Measurements from ENCODE around the gene KIF17.
"Not testable (repeated sequence)": the region's sequence is repeated elsewhere in the genome, so short reads cannot be mapped to it uniquely, and the experiment has no call there.

The KIF17 gene

DNA sequence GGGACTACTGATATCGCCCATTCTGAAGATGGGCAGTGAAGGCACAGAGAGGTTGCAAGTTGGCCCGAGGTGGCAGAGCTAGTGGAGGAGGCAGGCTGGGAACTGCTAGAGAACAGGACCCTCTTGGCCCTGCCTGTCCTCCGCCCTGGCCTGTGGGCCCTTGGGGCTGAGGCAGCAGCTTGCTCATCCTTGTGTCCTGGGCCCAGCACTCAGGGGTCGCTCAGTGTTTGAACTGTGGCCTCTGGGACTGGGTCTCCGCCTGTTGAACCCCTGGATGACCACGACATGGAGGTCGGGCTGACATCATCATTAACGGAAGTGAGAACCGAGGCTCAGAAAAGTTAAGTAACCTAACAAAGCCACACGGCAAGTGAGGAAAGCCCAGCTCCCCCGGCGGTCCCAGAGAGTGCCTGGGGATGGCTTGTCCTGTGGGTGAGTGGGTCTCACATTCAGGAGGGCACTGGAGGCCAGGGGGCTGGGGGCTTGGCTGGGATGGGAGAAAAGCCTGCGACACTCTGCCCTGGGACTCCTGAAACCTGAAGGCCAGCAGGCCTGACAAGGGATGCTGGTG lies 33.7 kb downstream of the KIF17 start:
- TF ChIP-seq POLR2AphosphoS5 (IDR thresholded peaks at IDR 0.05; ENCODE audit: borderline replicate concordance, low read depth, low read length) (no peak), EZH2 (IDR thresholded peaks at IDR 0.05) (no peak), FOXP2 (optimal IDR thresholded peaks at IDR 0.05; ENCODE audit: control extremely low read depth, extremely low read length, insufficient read depth) (no peak)
- no peak overlapping the region for H3K9ac ChIP-seq (ENCODE audit: insufficient read length)
- H3K9me3 ChIP-seq (ENCODE audit: low read depth, low read length) = no peaks in the 10 kb centered on the region
- no peak for DNase-seq (ENCODE audit: low read depth, low spot score)
- H3K36me3 ChIP-seq (ENCODE audit: insufficient read depth, low read length) = no peaks in the 10 kb centered on the region
- H3K27ac ChIP-seq = no peak overlapping the region
- H3K4me3 ChIP-seq = no peak overlapping the region

GRCh38 chr1:20683614-20684013 lies 34.2 kb downstream of the KIF17 start:
- Histone ChIP-seq H3K9me3 (ENCODE audit: low read depth, low read length) (no peaks in the 10 kb centered on the region), H3K4me3 (no peak overlapping the region), H3K36me3 (ENCODE audit: insufficient read depth, low read length) (no peaks in the 10 kb centered on the region), H3K9ac (ENCODE audit: insufficient read length) (no peak overlapping the region), H3K27ac (no peak overlapping the region)
- no peak for DNase-seq (ENCODE audit: low read depth, low spot score)
- no peak for TF ChIP-seq POLR2AphosphoS5 (IDR thresholded peaks at IDR 0.05; ENCODE audit: borderline replicate concordance, low read depth, low read length)
- no peak for TF ChIP-seq FOXP2 (optimal IDR thresholded peaks at IDR 0.05; ENCODE audit: control extremely low read depth, extremely low read length, insufficient read depth)
- TF ChIP-seq EZH2 (IDR thresholded peaks at IDR 0.05) = no peak

DNA sequence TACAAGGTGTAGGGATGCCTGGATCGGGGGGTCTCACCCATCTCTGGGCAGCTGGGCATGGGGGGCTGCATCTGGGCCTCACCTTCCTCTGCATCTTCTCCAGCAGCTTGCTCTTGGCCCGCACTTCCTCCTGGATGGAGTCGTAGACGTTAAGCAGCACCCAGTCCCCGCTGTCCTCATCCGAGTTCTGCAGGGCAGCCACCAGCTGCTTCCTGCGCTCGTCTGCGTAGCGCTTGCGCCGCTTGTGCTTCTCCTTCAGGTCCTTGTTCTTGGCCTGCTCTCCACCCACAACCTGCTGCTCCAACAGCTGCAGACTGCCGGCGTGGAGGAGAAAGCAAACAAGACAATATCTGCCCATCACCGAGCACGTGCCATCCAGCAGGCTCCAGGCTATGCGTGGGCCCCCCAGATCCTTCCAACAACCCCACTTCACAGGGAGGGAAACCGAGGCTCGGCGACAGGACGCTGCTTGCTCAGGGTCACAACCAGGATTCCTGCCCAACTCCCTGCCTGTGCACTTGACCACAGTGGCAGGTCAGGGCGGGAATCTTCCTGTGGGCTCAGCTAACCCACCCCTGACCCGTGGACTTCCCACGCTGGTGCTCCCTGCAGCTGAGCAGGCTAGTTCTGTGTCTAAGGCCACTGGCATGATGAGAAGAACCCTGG lies 35.1 kb downstream of the KIF17 start:
- Histone ChIP-seq H3K4me3 (no peak overlapping the region), H3K9ac (ENCODE audit: insufficient read length) (no peak overlapping the region), H3K9me3 (ENCODE audit: low read depth, low read length) (no peaks in the 10 kb centered on the region), H3K27ac (no peak overlapping the region), H3K36me3 (ENCODE audit: insufficient read depth, low read length) (no peaks in the 10 kb centered on the region)
- no peak for TF ChIP-seq FOXP2 (optimal IDR thresholded peaks at IDR 0.05; ENCODE audit: control extremely low read depth, extremely low read length, insufficient read depth)
- no peak for TF ChIP-seq POLR2AphosphoS5 (IDR thresholded peaks at IDR 0.05; ENCODE audit: borderline replicate concordance, low read depth, low read length)
- TF ChIP-seq EZH2 (IDR thresholded peaks at IDR 0.05) = no peak
- DNase-seq (ENCODE audit: low read depth, low spot score) = no peak

- no peak for DNase-seq (ENCODE audit: low read depth, low spot score)
- H3K27ac ChIP-seq = no peak overlapping the region
- no peak for TF ChIP-seq POLR2AphosphoS5 (IDR thresholded peaks at IDR 0.05; ENCODE audit: borderline replicate concordance, low read depth, low read length)
- no peak for TF ChIP-seq EZH2 (IDR thresholded peaks at IDR 0.05)
- TF ChIP-seq FOXP2 (optimal IDR thresholded peaks at IDR 0.05; ENCODE audit: control extremely low read depth, extremely low read length, insufficient read depth) = no peak
- H3K36me3 ChIP-seq (ENCODE audit: insufficient read depth, low read length) = no peaks in the 10 kb centered on the region
- no peaks in the 10 kb centered on the region for H3K9me3 ChIP-seq (ENCODE audit: low read depth, low read length)
- no peak overlapping the region for H3K4me3 ChIP-seq
- no peak overlapping the region for H3K9ac ChIP-seq (ENCODE audit: insufficient read length)
Observed at GRCh38 chr1:20681999-20682398, 35.8 kb downstream of the KIF17 start.

DNA sequence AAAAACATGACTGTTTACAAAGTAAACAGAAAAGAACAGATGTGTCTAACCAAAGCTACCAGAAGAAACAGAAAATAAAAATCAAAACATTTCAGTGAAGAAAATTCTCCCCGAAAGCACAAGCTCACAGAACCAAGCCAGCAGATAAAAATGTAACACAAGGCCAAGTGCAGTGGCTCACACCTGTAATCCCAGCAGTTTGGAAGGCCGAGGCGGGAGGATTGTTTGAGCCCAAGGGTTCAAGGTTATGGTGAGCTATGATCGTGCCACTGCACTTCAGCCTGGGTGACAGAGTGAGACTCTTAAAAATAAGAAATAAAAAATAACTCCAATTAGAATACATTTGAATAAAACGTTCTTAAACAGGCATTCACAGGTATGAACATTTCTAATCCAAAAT lies 37.5 kb downstream of the KIF17 start:
- Histone ChIP-seq H3K9me3 (ENCODE audit: low read depth, low read length) (no peaks in the 10 kb centered on the region), H3K9ac (ENCODE audit: insufficient read length) (no peak overlapping the region), H3K27ac (no peak overlapping the region), H3K36me3 (ENCODE audit: insufficient read depth, low read length) (no peaks in the 10 kb centered on the region), H3K4me3 (no peak overlapping the region)
- no peak for DNase-seq (ENCODE audit: low read depth, low spot score)
- TF ChIP-seq POLR2AphosphoS5 (IDR thresholded peaks at IDR 0.05; ENCODE audit: borderline replicate concordance, low read depth, low read length) (no peak), EZH2 (IDR thresholded peaks at IDR 0.05) (no peak), FOXP2 (optimal IDR thresholded peaks at IDR 0.05; ENCODE audit: control extremely low read depth, extremely low read length, insufficient read depth) (no peak)

DNA sequence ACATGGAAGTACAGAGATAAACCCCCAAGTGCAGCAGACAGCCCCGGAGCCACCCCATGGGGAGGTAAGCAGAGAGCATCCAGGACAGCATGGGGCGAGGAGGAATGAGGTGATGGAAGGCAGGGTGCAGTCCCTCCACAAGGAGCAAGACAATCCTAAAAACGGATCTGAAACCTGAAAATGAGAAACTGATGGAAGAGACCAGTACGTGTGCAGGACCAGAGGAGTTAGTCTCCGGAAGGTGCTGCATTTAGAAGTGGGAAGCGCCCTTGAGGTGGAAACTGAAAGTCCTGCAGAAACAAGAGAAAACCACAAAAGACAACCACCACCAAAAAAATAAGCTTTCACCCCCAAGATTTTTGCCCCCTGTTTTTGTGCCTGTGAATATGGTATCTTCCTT lies 39.2 kb downstream of the KIF17 start:
- TF ChIP-seq EZH2 (IDR thresholded peaks at IDR 0.05) (no peak), POLR2AphosphoS5 (IDR thresholded peaks at IDR 0.05; ENCODE audit: borderline replicate concordance, low read depth, low read length) (no peak), FOXP2 (optimal IDR thresholded peaks at IDR 0.05; ENCODE audit: control extremely low read depth, extremely low read length, insufficient read depth) (no peak)
- H3K36me3 ChIP-seq (ENCODE audit: insufficient read depth, low read length) = no peaks in the 10 kb centered on the region
- no peak overlapping the region for H3K4me3 ChIP-seq
- no peak overlapping the region for H3K9ac ChIP-seq (ENCODE audit: insufficient read length)
- H3K9me3 ChIP-seq (ENCODE audit: low read depth, low read length) = no peaks in the 10 kb centered on the region
- H3K27ac ChIP-seq = no peak overlapping the region
- no peak for DNase-seq (ENCODE audit: low read depth, low spot score)

- not testable (repeated sequence) for H3K4me3 ChIP-seq; DNase-seq (ENCODE audit: low read depth, low spot score); H3K27ac ChIP-seq; H3K9me3 ChIP-seq (ENCODE audit: low read depth, low read length); H3K9ac ChIP-seq (ENCODE audit: insufficient read length); H3K36me3 ChIP-seq (ENCODE audit: insufficient read depth, low read length)
Observed at GRCh38 chr1:20673626-20674025, 44.2 kb downstream of the KIF17 start.

DNA sequence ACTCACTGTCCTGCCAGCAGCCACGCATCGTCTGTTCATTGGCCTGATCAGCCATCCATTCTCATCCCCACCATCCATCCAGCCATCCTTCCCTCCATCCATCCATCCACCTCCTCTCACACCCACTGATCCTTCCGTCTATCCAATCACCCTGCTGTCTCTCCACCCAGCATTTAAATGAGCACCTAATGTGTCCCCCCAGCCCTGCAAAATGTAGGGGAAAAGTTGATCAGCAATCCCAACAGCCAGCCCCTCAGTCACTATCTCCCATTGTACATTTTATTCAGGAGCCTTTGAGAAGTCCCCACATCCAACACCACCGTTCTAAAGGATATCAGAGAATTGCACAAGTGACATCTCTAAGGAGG lies 45.6 kb downstream of the KIF17 start:
- no peaks in the 10 kb centered on the region for H3K36me3 ChIP-seq (ENCODE audit: insufficient read depth, low read length)
- no peak overlapping the region for H3K4me3 ChIP-seq
- no peaks in the 10 kb centered on the region for H3K9me3 ChIP-seq (ENCODE audit: low read depth, low read length)
- no peak overlapping the region for H3K9ac ChIP-seq (ENCODE audit: insufficient read length)
- H3K27ac ChIP-seq = no peak overlapping the region
- TF ChIP-seq FOXP2 (optimal IDR thresholded peaks at IDR 0.05; ENCODE audit: control extremely low read depth, extremely low read length, insufficient read depth) = no peak
- no peak for TF ChIP-seq POLR2AphosphoS5 (IDR thresholded peaks at IDR 0.05; ENCODE audit: borderline replicate concordance, low read depth, low read length)
- TF ChIP-seq EZH2 (IDR thresholded peaks at IDR 0.05) = no peak
- DNase-seq (ENCODE audit: low read depth, low spot score) = no peak

DNA sequence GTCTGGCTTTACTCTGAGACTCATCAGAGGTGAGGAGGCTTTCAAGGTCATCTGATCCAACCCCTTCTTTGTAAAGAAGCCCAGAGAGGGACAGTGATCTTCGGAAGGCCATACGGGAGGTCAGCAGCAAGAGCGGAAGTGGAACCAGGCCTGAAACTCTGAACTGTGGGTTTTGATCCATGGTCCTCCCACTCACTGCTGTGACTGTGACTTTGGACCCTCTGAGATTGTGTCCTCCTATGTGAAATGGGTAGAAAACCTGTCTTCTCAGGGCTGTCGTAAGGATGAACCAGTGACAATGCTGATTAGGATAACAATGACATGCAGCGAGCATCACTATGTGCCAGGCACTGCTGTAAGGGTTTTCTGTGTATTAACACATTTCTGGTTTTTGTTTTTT lies 46.9 kb downstream of the KIF17 start:
- TF ChIP-seq EZH2 (IDR thresholded peaks at IDR 0.05) (no peak), POLR2AphosphoS5 (IDR thresholded peaks at IDR 0.05; ENCODE audit: borderline replicate concordance, low read depth, low read length) (no peak), FOXP2 (optimal IDR thresholded peaks at IDR 0.05; ENCODE audit: control extremely low read depth, extremely low read length, insufficient read depth) (no peak)
- no peaks in the 10 kb centered on the region for H3K36me3 ChIP-seq (ENCODE audit: insufficient read depth, low read length)
- no peaks in the 10 kb centered on the region for H3K9me3 ChIP-seq (ENCODE audit: low read depth, low read length)
- DNase-seq (ENCODE audit: low read depth, low spot score) = no peak
- H3K27ac ChIP-seq = no peak overlapping the region
- no peak overlapping the region for H3K4me3 ChIP-seq
- no peak overlapping the region for H3K9ac ChIP-seq (ENCODE audit: insufficient read length)

All from SK-N-MC (cell line).